Endodermal cell (in vitro differentiated cells): ENCODE results near the gene PMM2. TPM values are rescaled to one million over a fixed set of nuclear protein-coding genes. Genes with fewer than 3 reads are reported as not detected.

Experiments
- DNase-seq: peaks from one replicate; pipeline ENCODE4 v3.0.0-alpha.2; 2017
- H3K27ac ChIP-seq: 2 replicates; pipeline ENCODE4 v1.5.1; 2013; ENCODE audit warnings: mild to moderate bottlenecking, low read depth, low read length, moderate library complexity
- H3K27me3 ChIP-seq: 2 replicates; pipeline ENCODE4 v1.6.1; 2013; ENCODE audit warnings: mild to moderate bottlenecking, low read length, moderate library complexity; ENCODE audit not compliant: insufficient read depth, control insufficient read depth, poor library complexity, severe bottlenecking
- H3K36me3 ChIP-seq: 2 replicates; pipeline ENCODE4 v1.7.0; 2013; ENCODE audit warnings: mild to moderate bottlenecking, low read length, moderate library complexity; ENCODE audit not compliant: control insufficient read depth, insufficient read depth
- H3K4me1 ChIP-seq: one replicate; pipeline ENCODE4 v1.7.0; 2013; ENCODE audit warnings: low read length; ENCODE audit not compliant: control insufficient read depth, insufficient read depth
- H3K4me3 ChIP-seq: 2 replicates; pipeline ENCODE4 v1.5.1; 2013; ENCODE audit warnings: mild to moderate bottlenecking, low read length, moderate library complexity
- H3K9ac ChIP-seq: 2 replicates; pipeline ENCODE4 v1.6.1; 2013; ENCODE audit warnings: mild to moderate bottlenecking, low read length, moderate library complexity; ENCODE audit not compliant: poor library complexity, severe bottlenecking; ENCODE audit errors: extremely low read depth
- H3K9me3 ChIP-seq: 2 replicates; pipeline ENCODE4 v1.6.1; 2013; ENCODE audit warnings: mild to moderate bottlenecking, low read length, moderate library complexity; ENCODE audit not compliant: control insufficient read depth
- H3K27ac Mint-ChIP-seq: 2 replicates; pipeline ENCODE4 v1.8.0; 2020; ENCODE audit warnings: mixed read lengths
- H3K27me3 Mint-ChIP-seq: 2 replicates; pipeline ENCODE4 v1.8.0; 2021; ENCODE audit warnings: mild to moderate bottlenecking, mixed read lengths; ENCODE audit not compliant: insufficient read depth
- H3K36me3 Mint-ChIP-seq: 2 replicates; pipeline ENCODE4 v1.8.0; 2020; ENCODE audit warnings: low read depth, mixed read lengths
- H3K4me1 Mint-ChIP-seq: 2 replicates; pipeline ENCODE4 v1.8.0; 2020; ENCODE audit warnings: mixed read lengths
- H3K4me3 Mint-ChIP-seq: 2 replicates; pipeline ENCODE4 v1.8.0; 2020; ENCODE audit warnings: mild to moderate bottlenecking, moderate library complexity, mixed read lengths
- H3K9me3 Mint-ChIP-seq: 2 replicates; pipeline ENCODE4 v1.8.0; 2020; ENCODE audit warnings: mild to moderate bottlenecking, mixed read lengths
- WGBS, 2 experiments: methylation state at CpG; one replicate each; pipeline versions ENCODE4 v1.1.5 to v1.1.7; 2013; ENCODE audit warnings: missing lambda C conversion rate in 2 of 2, mixed read lengths in 1 of 2; ENCODE audit not compliant: insufficient coverage in 1 of 2, insufficient read length in 1 of 2; 5-methylcytosine and 5-hydroxymethylcytosine counted together
- total RNA-seq, 2 donors: library from RNA; stranded (reverse); fragmentation: NEBNext Ultra II Directional in 1 of 2; extraction: Animal tissue kit (Norgen Biotek cat#: 25700) in 1 of 2; gene quantifications; 2 replicates in 1 of 2; 3 replicates in 1 of 2; pipeline ENCODE4 v1.2.1, GENCODE V29; 2021
- TF ChIP-seq, protein P1 (sequence below): fragments of 200-600 bp; sonication (generic); conservative IDR thresholded peaks from 2 replicates; pipeline ENCODE4 v1.5.0; 2021; ENCODE audit warnings: antibody characterized with exemption, mild to moderate bottlenecking

Gene PMM2
- total RNA-seq, 2 donors from 2014 or later = 47.6 to 48.2 TPM

DNA sequence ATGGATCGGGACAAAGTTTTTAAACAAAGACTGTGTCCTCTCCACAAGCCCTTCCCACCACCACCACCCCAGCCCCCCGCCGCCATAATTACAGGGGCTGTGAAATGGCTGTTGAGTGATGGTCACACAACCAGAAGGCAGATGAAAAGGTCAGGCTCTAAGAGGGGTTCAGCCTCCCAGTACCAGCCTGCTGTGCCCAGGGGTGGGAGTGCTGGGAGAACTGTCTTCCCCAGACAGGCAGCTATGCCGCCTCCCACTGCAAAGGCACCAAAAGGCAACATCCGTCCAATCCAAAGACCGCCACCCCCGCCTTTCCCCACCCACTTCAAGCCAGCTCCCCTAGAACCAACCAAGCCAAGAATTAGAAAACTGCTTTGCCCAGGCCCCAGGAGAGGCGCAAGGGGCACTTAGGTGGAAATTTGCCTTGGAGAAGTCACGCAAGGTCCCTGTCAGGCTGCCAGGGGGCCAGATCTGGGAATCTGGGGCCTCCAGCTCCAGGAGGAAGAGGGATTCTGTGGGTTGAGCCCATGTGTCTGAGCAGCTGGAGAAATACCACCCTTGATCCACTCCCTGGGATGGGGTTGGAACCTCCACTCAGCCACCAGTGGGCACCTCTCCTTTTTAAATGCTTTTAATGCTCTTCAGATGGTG, 56.8 kb downstream of the PMM2 start:
- peaks cover 93% of the 10 kb centered on the region for H3K36me3 Mint-ChIP-seq
- Histone ChIP-seq H3K27ac (peak overlapping the region; percentile 44), H3K27me3 (no peaks in the 10 kb centered on the region), H3K4me3 (no peak overlapping the region), H3K4me1 (peaks cover 15% of the 10 kb centered on the region), H3K9me3 (no peaks in the 10 kb centered on the region), H3K36me3 (peaks cover 93% of the 10 kb centered on the region), H3K9ac (no peak overlapping the region)
- H3K4me1 Mint-ChIP-seq = peaks cover 16% of the 10 kb centered on the region
- DNase-seq = no peak
- H3K4me3 Mint-ChIP-seq = no peak overlapping the region
- 96% methylated on average over 8 of the region's 9 CpGs; no CpG with 5 or more reads in 1 of the 2 experiments for WGBS, 2 experiments
- no peaks in the 10 kb centered on the region for H3K27me3 Mint-ChIP-seq
- peak overlapping the region; percentile 10 for H3K27ac Mint-ChIP-seq
- no peaks in the 10 kb centered on the region for H3K9me3 Mint-ChIP-seq
- TF ChIP-seq, protein P1, sequence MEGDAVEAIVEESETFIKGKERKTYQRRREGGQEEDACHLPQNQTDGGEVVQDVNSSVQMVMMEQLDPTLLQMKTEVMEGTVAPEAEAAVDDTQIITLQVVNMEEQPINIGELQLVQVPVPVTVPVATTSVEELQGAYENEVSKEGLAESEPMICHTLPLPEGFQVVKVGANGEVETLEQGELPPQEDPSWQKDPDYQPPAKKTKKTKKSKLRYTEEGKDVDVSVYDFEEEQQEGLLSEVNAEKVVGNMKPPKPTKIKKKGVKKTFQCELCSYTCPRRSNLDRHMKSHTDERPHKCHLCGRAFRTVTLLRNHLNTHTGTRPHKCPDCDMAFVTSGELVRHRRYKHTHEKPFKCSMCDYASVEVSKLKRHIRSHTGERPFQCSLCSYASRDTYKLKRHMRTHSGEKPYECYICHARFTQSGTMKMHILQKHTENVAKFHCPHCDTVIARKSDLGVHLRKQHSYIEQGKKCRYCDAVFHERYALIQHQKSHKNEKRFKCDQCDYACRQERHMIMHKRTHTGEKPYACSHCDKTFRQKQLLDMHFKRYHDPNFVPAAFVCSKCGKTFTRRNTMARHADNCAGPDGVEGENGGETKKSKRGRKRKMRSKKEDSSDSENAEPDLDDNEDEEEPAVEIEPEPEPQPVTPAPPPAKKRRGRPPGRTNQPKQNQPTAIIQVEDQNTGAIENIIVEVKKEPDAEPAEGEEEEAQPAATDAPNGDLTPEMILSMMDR = no peak

DNA sequence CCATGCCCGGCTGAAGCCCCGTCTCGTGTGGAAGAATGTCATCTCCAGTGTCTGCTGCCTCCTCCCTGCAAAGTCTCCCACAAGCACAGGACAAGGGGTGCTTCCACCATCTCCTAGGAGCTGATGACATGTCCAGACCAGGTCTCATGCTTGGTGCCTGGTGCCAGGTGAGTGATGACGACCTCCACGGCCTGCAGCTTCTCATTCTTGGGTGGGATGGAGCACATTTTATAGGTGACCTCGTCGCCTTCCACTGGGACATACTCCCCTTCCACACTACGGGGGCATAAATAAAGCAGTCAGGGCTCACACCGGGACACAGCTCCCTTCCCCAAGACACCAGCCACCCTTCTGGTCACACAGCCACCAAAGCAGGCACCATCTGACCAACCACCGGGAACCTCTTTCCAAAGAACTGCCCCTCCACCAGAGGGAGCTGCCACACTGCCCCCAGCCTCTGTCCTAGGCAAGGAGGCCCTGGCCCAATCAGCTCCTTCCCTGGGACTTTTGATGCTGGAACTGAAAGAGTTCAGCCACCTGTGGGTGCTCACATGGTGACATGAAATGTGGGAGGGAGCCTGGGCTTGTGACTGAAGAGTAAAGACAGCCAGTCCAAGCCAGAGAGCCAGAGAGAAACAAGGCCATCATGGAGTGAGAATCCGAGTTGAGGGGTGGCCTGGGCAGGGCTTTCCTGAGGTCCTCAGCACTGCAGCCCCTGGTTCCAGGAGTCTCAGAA, 57.6 kb downstream of the PMM2 start:
- Histone ChIP-seq H3K9me3 (no peaks in the 10 kb centered on the region), H3K9ac (no peak overlapping the region), H3K4me1 (peaks cover 15% of the 10 kb centered on the region), H3K27me3 (no peaks in the 10 kb centered on the region), H3K4me3 (no peak overlapping the region), H3K27ac (no peak overlapping the region), H3K36me3 (peaks cover 89% of the 10 kb centered on the region)
- H3K27me3 Mint-ChIP-seq = no peaks in the 10 kb centered on the region
- peaks cover 16% of the 10 kb centered on the region for H3K4me1 Mint-ChIP-seq
- H3K36me3 Mint-ChIP-seq = peaks cover 89% of the 10 kb centered on the region
- DNase-seq = no peak
- H3K27ac Mint-ChIP-seq = peak overlapping the region; percentile 74
- WGBS, 2 experiments = 88 to 98% methylated on average over 4 to 11 of the region's 11 CpGs
- H3K9me3 Mint-ChIP-seq = no peaks in the 10 kb centered on the region
- TF ChIP-seq, protein P1 = peak; percentile 62
- H3K4me3 Mint-ChIP-seq = no peak overlapping the region

DNA sequence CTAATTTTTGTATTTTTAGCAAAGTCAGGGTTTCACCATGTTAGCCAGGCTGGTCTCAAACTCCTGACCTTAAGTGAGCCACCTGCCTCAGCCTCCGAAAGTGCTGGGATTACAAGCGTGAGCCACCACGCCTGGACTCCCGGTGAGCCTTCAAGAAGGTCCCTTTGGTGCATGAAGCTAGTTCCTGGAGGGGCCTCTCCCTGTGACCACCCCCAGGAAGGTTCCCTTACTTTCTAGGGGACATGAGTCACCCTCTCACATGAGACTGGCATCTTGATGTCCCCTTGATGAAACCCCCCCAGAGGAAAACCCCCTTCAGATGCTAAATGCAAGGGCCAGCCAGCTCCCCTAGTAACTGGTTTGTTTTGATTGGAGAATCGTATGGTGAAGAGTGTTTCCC, 58.3 kb downstream of the PMM2 start:
- 75 to 78% methylated on average over 4 to 5 of the region's 5 CpGs for WGBS, 2 experiments

More for the DNA sequence above, 58.3 kb downstream of the PMM2 start:
- DNase-seq = no peak
- Histone ChIP-seq H3K9ac (no peak overlapping the region), H3K27ac (no peak overlapping the region), H3K9me3 (no peaks in the 10 kb centered on the region), H3K4me3 (no peak overlapping the region), H3K4me1 (peaks cover 15% of the 10 kb centered on the region), H3K27me3 (no peaks in the 10 kb centered on the region), H3K36me3 (peaks cover 86% of the 10 kb centered on the region)
- Mint-ChIP-seq H3K27me3 (no peaks in the 10 kb centered on the region), H3K4me3 (no peak overlapping the region), H3K27ac (no peak overlapping the region), H3K9me3 (no peaks in the 10 kb centered on the region), H3K4me1 (peaks cover 16% of the 10 kb centered on the region), H3K36me3 (peaks cover 85% of the 10 kb centered on the region)
- TF ChIP-seq, protein P1 = no peak
